ENCODE data around the gene MRPL50.

MRPL50 gene

DNA sequence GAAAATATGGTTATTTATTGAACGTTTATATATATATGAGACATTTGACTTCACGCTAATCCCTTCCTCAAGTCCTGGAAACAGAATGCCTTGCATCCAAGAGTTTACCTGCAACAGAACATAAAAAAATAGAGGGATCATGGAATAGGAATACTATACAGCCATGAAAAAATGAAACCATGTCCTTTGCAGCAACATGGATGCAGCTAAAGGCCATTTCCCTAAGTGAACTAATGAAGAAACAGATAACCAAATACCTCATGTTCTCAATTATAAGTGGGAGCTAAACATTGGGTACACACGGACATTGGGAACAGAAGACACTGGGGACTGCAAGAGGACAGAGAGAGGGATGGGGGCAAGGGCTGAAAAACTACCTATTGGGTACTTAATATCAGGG, 26.6 kb downstream of the MRPL50 start:
- Mint-ChIP-seq H3K4me3 (no peak overlapping the region), H3K36me3 (no peaks in the 10 kb centered on the region), H3K4me1 (no peaks in the 10 kb centered on the region), H3K9me3 (no peaks in the 10 kb centered on the region), H3K27ac (no peak overlapping the region), H3K27me3 (peaks cover 13% of the 10 kb centered on the region)
- ATAC-seq = no peak

DNA sequence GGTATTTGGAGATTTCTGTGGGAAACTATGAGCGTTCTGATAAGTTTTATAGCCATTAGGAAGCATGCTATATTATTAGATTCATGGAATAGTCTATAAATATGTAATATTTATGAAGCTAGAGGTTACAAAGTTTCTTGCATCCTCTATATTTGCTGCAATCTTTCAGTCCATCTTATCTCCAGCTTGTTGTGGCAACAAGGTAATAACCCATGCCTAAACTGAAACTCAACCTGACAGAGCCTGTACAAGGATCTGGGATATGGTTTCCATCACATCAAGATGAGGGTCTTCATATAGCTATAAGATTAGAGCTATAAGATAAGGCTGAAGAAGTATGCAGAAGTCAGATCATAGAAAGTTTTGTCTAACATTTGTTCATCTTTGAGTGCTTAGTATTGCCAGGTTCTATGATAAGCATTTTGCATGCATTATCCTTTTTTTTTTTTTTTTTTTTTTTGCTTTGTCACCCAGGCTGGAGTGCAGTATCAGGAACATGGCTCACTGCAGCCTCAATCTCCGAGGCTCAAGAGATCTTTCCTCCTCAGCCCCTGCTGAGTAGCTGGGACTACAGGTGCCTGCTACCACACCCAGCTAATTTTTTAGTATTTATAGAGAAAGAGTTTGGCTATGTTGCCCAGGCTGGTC, 28.4 kb downstream of the MRPL50 start:
- H3K27ac Mint-ChIP-seq = no peak overlapping the region
- no peaks in the 10 kb centered on the region for H3K27me3 Mint-ChIP-seq
- no peaks in the 10 kb centered on the region for H3K9me3 Mint-ChIP-seq
- H3K4me3 Mint-ChIP-seq = no peak overlapping the region
- no peaks in the 10 kb centered on the region for H3K4me1 Mint-ChIP-seq
- ATAC-seq = no peak
- no peaks in the 10 kb centered on the region for H3K36me3 Mint-ChIP-seq

DNA sequence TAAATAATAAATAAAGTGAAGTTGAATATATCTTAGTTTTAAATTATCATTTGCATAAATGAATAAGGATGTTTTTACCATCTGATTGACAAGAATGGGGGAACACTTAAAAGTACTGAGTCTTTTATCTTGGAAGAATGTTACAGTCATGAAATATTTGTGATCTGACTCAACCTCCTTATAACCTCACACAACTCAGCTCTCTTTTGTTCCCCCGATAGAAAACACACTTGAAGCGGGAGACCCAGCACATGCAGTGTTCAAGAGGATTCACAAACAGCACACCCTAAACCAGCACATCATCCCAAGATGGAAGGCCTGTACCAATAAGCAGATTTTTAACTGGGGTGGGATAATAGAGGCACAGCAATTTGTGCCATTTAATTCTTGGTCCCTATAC, 29.1 kb downstream of the MRPL50 start:
- Mint-ChIP-seq H3K4me3 (no peak overlapping the region), H3K9me3 (no peaks in the 10 kb centered on the region), H3K4me1 (no peaks in the 10 kb centered on the region), H3K36me3 (no peaks in the 10 kb centered on the region), H3K27me3 (no peaks in the 10 kb centered on the region), H3K27ac (no peak overlapping the region)
- no peak for ATAC-seq

DNA sequence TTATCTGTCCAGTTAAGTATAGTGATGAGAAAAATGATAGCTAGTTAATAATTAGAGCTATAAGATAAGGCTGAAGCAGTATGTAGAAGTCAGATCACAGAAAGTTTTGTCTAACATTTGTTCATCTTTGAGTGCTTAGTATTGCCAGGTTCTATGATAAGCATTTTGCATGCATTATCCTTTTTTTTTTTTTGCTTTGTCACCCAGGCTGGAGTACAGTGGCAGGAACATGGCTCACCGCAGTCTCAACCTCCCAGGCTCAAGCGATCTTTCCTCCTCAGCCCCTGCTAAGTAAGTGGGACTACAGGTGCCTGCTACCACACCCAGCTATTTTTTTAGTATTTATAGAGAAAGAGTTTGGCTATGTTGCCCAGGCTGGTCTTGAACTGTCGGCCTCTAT, 31.1 kb downstream of the MRPL50 start:
- H3K9me3 Mint-ChIP-seq = no peaks in the 10 kb centered on the region
- no peak for ATAC-seq
- H3K27ac Mint-ChIP-seq = no peak overlapping the region
- H3K27me3 Mint-ChIP-seq = no peaks in the 10 kb centered on the region
- no peaks in the 10 kb centered on the region for H3K4me1 Mint-ChIP-seq
- no peaks in the 10 kb centered on the region for H3K36me3 Mint-ChIP-seq
- H3K4me3 Mint-ChIP-seq = no peak overlapping the region

DNA sequence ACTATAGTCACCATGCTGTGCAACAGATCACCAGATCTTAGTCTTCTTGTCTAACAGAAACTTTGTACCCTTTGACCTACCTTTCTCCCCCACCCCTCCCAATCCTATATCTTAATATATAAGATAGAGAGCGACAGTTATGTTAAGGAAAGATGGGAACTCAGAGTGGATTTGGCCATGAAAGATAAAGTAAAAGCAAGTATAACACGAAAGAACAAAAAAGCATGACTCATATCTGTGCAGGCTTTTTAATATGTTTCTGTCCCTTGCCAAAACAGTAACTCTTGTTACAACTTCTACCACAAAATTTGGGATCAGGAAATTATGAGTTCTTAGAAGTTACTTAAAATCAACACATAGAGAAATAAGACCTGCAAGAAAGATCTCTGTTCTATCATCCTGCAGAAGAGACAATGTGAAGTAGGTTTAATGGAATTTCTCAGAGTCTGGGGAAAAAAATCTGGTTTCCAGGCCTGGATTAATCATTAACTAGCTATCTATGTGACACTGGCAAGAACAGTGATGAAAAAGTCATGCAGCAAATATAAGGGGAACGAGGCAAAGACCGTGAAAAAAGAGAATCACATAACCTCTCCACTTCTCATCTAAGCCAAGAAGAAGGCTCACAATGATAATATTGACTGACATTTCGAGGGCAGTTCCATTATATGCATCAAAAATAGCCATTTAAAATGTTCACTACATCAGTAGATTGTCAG, 32.2 kb downstream of the MRPL50 start:
- Mint-ChIP-seq H3K4me3 (no peak overlapping the region), H3K27me3 (no peaks in the 10 kb centered on the region), H3K4me1 (no peaks in the 10 kb centered on the region), H3K27ac (no peak overlapping the region), H3K9me3 (no peaks in the 10 kb centered on the region), H3K36me3 (no peaks in the 10 kb centered on the region)
- no peak for ATAC-seq

DNA sequence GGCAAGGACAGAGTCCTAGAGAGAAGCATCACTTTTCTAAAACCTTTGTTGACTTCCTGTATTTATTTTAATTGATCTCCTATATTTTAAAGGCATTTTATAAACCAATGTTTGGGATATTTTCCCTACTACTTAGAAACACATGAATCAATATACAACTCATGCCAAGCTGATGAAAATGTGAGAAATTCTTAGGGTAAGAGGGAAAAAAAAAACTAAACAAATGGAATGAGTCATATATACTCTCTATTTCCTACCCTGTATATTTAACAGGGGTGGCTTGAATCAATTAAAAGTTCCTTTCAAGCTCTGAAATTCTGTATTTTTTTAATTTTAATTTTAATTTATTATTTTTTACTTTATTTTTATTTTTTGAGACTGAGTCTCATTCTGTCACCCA, 33.2 kb downstream of the MRPL50 start:
- ATAC-seq = no peak
- no peaks in the 10 kb centered on the region for H3K27me3 Mint-ChIP-seq
- no peak overlapping the region for H3K27ac Mint-ChIP-seq
- H3K4me1 Mint-ChIP-seq = no peaks in the 10 kb centered on the region
- H3K36me3 Mint-ChIP-seq = no peaks in the 10 kb centered on the region
- H3K4me3 Mint-ChIP-seq = no peak overlapping the region
- no peaks in the 10 kb centered on the region for H3K9me3 Mint-ChIP-seq

DNA sequence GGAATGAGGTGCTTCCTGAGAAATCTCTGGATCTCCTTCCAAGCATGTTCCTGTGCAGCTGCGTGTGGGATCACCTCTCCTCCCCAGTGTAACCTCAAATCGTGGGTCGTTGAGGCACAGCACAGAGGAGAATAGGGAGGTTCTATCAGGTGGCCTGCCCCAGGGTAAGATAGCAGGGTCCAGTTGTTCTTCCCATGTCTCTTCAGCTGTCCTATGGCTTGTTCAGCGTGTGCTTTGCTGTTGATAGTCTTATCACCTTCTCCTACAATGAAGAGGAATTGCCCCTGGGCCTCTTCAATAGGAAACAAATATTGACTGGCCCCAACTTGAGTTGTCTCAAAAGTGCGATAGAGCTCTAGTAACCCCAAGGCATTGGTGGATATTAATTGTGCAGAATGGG, 36.0 kb downstream of the MRPL50 start:
- Mint-ChIP-seq H3K27ac (no peak overlapping the region), H3K4me1 (no peaks in the 10 kb centered on the region), H3K4me3 (no peak overlapping the region), H3K9me3 (no peaks in the 10 kb centered on the region), H3K36me3 (no peaks in the 10 kb centered on the region), H3K27me3 (no peaks in the 10 kb centered on the region)
- no peak for ATAC-seq

DNA sequence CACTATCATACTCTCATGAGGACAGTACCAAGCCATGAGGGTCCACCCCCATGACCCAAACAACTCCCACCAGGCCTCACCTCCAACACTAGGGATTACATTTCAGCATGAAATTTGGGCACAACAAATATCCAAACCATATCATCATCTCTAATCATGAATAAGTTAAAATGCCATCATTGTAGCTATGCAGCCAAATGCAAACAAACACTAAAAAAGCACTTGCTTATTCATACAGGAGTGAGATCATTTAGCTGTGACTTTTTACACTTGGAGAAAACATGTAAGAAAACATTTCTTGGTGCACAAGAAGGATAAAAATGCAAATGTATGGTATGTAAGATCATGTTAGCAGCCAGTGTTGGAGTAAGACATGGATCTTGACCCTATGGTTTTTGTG, 37.8 kb downstream of the MRPL50 start:
- Mint-ChIP-seq H3K36me3 (no peaks in the 10 kb centered on the region), H3K4me1 (no peaks in the 10 kb centered on the region), H3K4me3 (no peak overlapping the region), H3K9me3 (no peaks in the 10 kb centered on the region), H3K27ac (no peak overlapping the region), H3K27me3 (no peaks in the 10 kb centered on the region)
- ATAC-seq = no peak

DNA sequence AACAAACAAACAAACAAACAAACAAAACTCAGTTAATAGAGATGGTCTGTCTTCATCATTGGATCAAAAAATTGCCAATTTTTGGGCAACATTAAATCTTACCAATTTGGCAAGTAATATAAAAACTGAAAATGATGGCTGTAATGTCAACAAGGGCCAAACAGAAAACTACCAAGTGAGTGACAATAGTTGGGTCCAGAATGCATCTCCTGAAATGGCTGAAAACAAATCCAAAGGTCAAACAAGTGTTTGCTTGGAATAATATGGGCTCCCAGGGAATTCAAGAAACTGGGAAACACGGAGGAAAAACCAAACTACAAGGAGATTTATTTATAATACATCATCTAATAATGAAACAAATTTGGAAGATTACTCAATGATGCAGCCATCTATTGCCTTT, 38.7 kb downstream of the MRPL50 start:
- H3K36me3 Mint-ChIP-seq = no peaks in the 10 kb centered on the region
- H3K4me3 Mint-ChIP-seq = no peak overlapping the region
- no peaks in the 10 kb centered on the region for H3K9me3 Mint-ChIP-seq
- no peaks in the 10 kb centered on the region for H3K4me1 Mint-ChIP-seq
- H3K27ac Mint-ChIP-seq = no peak overlapping the region
- no peaks in the 10 kb centered on the region for H3K27me3 Mint-ChIP-seq
- no peak for ATAC-seq

DNA sequence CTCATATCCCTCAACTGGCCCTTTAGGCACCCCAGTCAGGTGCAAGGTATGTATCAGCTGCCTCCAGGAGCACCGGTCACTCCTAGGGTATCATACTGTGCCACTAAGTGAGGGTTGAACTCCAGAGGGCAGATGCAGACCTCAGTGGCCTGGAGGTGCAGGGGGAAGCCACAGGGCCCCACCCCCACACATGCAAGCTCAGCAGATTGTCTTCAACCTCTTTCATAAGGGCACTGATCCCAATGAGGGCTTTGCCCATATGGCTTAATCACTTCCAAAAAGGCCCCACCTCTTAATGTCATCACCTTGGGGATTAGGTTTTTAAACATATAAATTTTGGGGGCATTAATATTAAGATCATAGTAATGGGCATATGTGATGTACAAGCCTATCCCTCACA, 41.8 kb downstream of the MRPL50 start:
- no peak for ATAC-seq
- H3K36me3 Mint-ChIP-seq = no peaks in the 10 kb centered on the region
- H3K27ac Mint-ChIP-seq = no peak overlapping the region
- no peaks in the 10 kb centered on the region for H3K4me1 Mint-ChIP-seq
- no peak overlapping the region for H3K4me3 Mint-ChIP-seq
- H3K9me3 Mint-ChIP-seq = no peaks in the 10 kb centered on the region
- peaks cover 12% of the 10 kb centered on the region for H3K27me3 Mint-ChIP-seq

DNA sequence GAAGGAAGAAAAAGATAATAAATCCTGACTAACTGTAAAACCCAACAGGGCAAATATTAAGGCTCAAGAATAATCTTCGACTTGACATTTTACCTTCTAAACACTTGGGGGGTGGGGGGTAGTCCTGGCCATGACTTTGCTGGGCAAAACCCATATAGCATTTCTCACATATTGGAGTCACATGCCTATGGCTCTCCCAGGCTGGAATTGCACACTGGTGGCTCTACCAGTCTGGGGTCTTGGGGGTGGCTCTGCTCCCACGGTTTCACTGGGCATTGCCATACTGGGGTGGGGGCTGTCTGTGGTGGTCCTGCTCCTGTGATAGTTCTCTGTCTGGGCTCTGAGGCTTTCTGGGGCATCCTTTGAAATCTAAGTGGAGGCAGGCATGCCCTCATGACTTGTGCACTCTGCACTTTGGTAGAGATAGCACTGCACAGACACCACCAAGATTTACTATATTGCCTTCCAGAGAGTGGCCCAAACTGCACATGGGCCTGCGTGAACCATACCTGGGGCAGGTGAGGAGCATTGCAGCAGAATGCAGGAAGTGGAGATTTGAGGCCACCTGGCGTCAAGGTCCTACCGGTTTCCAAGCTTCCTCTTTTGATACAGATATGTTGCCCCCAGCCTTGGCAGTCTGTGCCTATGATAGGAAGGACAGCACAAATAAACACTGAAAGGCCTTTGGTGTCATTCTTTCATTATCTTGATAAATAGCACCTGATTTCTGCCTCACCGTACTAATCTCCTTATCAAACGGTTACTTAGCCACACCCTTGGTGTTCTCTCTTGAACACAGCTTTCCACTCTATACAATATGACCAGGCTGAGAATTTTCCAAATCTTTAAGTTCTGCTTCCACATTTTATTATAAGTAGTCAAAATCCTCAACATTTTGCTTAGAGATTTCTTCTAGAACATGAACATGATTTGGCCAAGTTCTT, 43.4 kb downstream of the MRPL50 start:
- Mint-ChIP-seq H3K9me3 (no peaks in the 10 kb centered on the region), H3K36me3 (no peaks in the 10 kb centered on the region), H3K4me3 (no peak overlapping the region), H3K27me3 (peaks cover 12% of the 10 kb centered on the region), H3K27ac (no peak overlapping the region), H3K4me1 (no peaks in the 10 kb centered on the region)
- ATAC-seq = no peak

DNA sequence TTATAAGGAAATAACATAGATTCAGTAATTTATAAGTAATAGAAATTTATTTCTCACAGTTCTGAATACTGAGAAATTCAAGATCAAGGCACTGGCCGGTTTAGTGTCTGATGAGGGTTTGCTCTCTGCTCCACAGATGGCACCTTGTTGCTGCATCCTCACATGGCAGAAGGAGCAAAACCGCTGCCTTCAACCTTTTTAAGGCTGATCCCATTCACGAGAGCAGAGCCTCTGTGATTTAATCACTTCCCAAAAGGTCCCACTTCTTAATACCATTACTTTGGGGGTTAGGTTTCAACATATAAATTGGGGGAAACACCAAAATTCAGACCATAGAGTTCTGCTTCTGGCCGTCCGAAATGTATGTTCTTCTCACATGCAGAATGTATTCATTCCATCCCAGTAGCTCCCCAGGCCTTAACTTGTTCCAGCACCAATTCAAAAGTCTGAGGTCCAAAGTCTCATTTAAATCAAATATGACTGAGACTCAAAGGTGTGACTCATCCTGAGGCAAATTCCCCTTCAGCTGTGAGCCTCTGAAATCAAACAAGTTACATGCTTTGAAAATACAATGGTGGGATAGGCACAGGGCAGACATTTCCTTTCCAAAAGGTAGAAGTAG, 44.2 kb downstream of the MRPL50 start:
- Mint-ChIP-seq H3K9me3 (no peaks in the 10 kb centered on the region), H3K4me1 (no peaks in the 10 kb centered on the region), H3K36me3 (no peaks in the 10 kb centered on the region), H3K4me3 (no peak overlapping the region), H3K27ac (no peak overlapping the region), H3K27me3 (peaks cover 12% of the 10 kb centered on the region)
- ATAC-seq = no peak

DNA sequence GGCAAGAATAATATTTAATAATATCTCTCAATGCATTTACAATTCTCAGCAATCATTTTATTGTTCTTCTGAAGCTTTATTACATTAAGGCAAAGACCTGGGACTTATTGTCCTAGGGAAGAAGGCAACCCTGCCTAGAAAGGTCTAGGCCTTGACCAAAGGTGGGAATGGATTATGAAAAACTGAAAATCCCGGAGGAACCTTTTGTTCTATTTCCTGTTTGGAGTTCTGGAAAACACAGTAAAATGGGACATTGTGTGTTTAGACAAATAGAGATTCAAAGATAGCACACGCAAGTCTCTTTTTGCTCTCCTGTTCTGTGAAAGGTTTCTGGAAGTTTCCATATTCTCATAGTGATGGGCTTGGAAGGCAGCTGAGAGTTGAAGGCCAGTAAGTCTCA, 44.7 kb downstream of the MRPL50 start:
- ATAC-seq = no peak
- H3K4me3 Mint-ChIP-seq = no peak overlapping the region
- H3K4me1 Mint-ChIP-seq = no peaks in the 10 kb centered on the region
- peaks cover 15% of the 10 kb centered on the region for H3K27me3 Mint-ChIP-seq
- H3K9me3 Mint-ChIP-seq = peaks cover 4% of the 10 kb centered on the region
- no peaks in the 10 kb centered on the region for H3K36me3 Mint-ChIP-seq
- no peak overlapping the region for H3K27ac Mint-ChIP-seq

DNA sequence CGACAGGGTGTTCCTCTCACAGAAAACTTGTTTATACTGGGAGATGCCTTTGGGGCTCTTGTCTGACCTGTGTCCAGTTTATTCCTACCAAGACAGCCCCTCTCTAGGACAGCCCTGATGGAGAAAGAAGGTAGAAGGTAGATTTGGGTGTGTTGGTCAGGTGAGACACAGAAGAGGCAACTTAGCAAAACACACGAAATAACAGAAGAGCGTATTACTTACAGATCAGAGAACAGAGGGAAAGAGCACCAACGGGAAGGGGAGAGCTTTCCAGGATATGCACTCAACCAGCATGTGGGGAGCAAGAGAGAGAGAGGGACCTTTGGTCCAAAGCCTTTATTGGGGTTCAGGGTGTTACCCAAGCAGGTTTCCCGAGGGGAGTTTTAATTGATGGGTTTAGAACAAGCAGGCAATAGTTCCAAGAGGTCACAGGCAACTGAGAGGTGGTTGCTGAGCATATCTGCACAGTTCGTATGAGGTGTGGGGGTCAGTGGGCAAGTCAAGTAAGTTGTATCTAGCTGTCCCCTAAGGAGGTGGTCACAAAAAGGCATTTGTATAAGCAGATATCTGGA, 45.4 kb downstream of the MRPL50 start:
- ATAC-seq = no peak
- Mint-ChIP-seq H3K4me1 (no peaks in the 10 kb centered on the region), H3K9me3 (peaks cover 4% of the 10 kb centered on the region), H3K36me3 (no peaks in the 10 kb centered on the region), H3K27ac (no peak overlapping the region), H3K27me3 (peaks cover 17% of the 10 kb centered on the region), H3K4me3 (no peak overlapping the region)

DNA sequence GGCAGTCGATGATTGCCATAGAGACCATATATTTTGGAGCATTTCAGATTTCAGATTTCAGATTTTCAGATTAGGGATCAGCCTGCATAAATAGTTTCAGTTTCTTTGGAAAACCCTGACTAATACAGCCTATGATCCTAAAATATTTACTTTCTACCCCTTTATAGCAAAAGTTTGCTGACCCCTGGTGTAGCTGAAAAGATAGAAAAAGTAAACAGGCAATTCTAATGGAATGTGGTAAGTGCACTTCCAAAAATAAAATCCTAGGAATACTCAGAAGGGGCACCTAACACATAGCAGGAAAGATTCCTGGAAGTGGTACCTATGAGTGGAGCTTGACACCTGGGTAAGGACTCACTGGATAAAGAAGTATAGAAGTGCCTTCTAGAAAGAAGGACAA, 48.1 kb downstream of the MRPL50 start:
- ATAC-seq = no peak
- peaks cover 4% of the 10 kb centered on the region for H3K9me3 Mint-ChIP-seq
- H3K36me3 Mint-ChIP-seq = no peaks in the 10 kb centered on the region
- no peak overlapping the region for H3K4me3 Mint-ChIP-seq
- H3K27me3 Mint-ChIP-seq = peaks cover 25% of the 10 kb centered on the region
- no peaks in the 10 kb centered on the region for H3K4me1 Mint-ChIP-seq
- no peak overlapping the region for H3K27ac Mint-ChIP-seq
